Tibial nerve (tissue), 4 donors: Measurements from ENCODE around the gene WDR31.

Experiments used
- CTCF ChIP-seq, 5 experiments: fragments of 200-600 bp in 3 of 5; fragments of 450-650 bp in 2 of 5; sonication (generic) in 3 of 5; IDR thresholded peaks; one replicate each; pipeline ENCODE4 v1.5.1; 2016 to 2019; ENCODE audit warnings: antibody characterized with exemption in 5 of 5, mild to moderate bottlenecking in 3 of 5, moderate library complexity in 2 of 5
- EP300 ChIP-seq, 2 donors: sonication (generic); formaldehyde crosslinking; IDR thresholded peaks; one replicate each; pipeline ENCODE4 v1.6.1; 2017; ENCODE audit warnings: antibody characterized with exemption in 2 of 2, mild to moderate bottlenecking in 1 of 2

- TF ChIP-seq CTCF (IDR thresholded peaks at IDR 0.05) (no peak), EP300 (IDR thresholded peaks at IDR 0.05) (no peak)
Measured at GRCh38 chr9:113298924-113299770, 40.9 kb downstream of the WDR31 start.
